8988T (cell line): Measurements from ENCODE around the gene PLAC8L1.
"Not testable (repeated sequence)": the region's sequence is repeated elsewhere in the genome, so short reads cannot be mapped to it uniquely, and the experiment has no call there.

Experiments used
- DNase-seq: peaks from one replicate; pipeline ENCODE4 v3.0.0; 2011

The PLAC8L1 gene, protein sequence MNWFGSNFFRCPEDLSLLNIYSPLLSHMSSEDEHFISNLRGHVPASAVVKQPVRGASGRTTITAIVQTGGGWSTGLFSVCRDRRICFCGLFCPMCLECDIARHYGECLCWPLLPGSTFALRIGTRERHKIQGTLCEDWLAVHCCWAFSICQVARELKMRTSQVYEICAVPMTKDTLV

DNA sequence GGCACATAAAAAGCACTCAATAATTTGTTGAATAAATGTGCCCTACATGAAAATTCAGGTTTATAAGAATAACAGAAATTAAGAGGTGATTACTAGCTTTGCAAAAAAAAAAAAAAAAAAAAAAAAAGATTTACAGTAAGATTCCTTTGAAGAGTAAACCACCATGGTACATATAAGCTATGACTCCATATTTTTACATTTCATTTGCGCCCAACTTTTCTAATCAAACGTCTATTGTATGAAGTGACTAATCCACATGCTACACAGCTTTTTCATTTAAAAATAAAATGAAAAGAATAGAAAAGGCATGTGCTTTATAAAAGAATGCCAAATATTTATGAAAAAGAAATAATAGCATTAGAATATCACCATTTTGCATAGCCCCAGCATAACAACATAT, at the start of gene PLAC8L1:
TSS of gene PLAC8L1 (minus strand) at position 101 of the 400 bp plus-strand sequence. CDS start 1,266 bp downstream, outside the sequence.
- no peak for DNase-seq

DNA sequence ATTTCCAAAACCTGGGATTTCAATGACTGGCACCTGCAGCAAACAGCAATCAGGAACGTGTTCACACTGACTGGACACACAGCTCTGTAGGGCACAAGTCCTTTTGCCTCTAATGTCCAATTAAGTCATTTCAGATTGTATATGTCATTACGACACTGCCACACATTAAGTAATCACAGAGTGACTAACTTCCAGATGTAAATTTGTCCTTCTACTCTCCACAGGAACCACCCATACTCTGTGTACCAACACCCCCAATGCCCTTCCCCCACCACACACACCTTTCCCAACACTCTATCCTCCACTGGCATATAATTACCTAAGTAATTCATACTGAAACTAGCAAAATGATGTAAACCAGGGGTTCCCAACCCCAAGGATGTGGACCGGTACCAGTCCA, 46.6 kb upstream of the PLAC8L1 start:
- DNase-seq: no peak

DNA sequence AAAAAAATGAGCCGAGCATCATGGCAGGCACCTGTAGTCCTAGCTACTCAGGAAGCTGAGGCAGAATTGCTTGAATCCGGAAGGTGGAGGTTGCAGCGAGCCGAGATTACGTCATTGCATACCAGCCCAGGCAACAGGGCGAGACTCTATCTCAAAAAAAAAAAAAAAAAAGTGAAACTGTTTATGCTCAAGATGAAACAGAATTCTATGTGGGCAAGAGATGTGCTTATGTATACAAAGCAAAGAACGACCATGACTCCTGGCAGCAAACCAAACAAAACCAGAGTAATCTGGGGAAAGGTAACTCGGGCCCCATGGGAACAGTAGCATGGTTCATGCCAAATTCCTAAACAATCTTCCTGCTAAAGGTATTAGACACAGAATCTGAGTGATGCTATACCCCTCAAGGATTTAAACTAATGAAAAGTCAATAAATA, 32.6 kb upstream of the PLAC8L1 start:
- no peak for DNase-seq

DNA sequence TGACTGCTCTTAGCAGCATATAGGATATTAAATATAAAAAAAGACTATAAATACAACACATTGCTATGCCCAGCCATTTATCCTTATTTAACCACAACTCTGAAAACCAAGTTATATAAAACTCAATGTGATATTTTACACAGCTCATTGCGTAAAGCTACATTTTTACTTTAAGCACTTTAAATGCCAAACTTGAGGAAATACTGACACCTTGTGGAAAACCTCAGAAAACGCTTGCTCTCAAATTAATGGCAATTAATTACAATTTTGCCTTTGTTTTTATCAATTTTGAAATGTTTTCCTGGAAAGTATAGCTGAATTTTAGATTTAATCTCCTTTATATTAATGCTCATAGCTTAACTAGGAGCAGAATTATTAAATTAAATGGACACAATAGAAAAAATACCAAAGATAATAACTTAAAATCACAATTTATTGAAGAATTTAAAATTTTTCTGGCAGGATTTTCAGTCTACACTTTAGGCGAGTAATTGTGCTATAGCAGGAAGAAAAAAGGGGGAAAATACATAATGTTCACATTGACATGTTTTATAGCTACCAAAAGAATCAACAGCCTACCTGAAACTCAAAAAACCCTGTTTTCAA, 25.2 kb upstream of the PLAC8L1 start:
- DNase-seq: no peak

DNA sequence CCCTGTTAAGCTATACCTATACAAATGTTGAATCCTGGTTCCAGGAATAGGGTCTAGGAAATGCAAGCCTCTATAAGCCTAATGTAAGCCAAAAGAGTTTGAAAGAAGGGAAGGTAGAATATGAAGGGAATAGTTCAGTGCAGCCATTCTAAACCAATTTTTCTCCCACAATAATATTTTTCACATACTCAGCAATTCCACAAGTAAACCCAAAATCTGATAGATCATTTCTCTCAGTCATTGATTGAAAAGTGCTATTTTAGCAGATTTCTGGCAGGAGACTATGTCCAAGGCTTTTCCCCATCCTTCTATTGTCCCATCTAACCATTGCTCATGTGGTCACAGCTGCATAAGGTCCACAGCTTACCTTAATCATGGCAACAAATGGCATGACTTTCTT, 20.7 kb upstream of the PLAC8L1 start:
- no peak for DNase-seq

DNA sequence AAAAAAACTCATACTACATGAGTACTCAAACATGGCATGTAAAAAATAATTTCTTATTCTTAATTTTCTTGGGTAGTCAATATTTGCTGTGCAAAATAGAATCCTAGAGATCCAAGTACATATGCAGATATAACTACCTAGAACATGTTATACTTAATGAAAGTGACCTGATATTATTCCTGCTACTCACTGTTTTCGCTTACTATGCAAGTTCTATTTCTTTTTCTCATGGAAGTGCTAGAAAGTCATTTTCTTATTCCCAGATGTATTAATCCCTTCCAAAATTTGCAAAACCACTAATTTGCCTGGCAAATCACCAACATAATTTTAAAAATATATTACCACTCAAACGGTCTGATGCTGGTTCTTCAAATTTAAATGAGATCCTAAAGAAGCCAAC, 19.2 kb upstream of the PLAC8L1 start:
- DNase-seq: no peak

DNA sequence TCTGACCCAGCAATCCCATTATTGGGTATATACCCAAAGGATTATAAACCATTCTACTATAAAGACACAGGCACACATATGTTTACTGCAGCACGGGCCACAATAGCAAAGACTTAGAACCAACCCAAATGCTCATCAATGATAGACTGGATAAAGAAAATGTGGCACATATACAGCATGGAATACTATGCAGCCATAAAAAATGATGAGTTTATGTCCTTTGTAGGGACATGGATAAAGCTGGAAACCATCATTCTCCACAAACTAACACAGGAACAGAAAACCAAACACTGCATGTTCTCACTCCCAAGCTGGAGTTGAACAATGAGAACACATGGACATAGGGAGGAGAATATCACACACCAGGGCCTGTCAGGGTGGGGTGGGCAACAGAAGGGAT, 16.1 kb upstream of the PLAC8L1 start:
- not testable (repeated sequence) for DNase-seq

DNA sequence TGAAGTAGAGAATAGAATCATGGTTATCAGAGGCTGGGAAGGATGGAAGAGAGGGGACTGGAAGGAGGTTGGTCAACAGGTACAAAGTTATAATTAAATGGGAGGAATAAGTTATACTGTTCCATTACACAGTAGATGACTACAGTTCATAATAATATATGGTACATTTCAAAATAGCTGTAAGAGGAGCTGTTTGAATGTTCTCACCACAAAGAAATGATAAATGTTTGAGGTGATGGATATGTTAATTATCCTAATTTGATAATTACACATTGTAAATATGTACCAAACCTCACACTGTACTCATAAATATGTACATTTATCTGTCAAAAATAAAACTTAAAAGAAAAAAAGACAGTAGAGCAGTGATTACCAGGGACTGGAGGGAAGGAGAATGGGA, 12.9 kb upstream of the PLAC8L1 start:
- no peak for DNase-seq

DNA sequence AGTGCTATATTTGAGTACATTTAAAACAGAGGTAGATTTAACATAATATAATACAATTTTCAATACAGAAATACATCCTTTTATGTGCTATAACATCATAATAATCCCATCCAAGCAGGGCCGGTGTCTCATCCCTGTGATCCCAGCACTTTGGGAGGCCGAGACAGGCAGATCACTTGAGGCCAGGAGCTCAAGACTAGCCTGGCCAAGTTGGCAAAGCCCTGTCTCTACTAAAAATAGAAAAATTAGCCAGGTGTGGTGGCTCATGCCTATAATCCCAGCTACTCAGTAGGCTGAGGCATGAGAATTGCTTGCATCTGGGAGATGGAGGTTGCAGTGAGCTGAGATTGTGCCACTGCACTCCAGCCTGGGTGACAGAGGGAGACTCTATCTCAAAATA, 11.8 kb upstream of the PLAC8L1 start:
- not testable (repeated sequence) for DNase-seq

DNA sequence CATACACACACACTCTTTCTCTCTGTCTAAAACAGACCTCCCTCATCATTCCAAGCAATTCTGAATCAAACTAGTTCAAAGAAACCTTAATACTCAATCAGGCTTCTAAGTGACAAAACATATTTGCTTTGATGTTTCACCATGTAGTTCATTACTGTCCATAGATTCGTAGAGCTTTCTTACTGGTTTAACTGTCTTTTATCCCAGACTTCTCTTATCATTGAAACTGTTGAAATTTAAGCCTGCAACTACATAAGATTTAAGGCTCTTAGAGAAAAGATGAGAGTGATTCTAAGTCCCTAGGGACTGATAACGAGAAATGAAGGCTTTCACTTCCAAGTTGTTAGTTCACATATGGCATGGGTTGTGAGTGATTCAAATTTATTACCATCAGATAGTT, 11.0 kb upstream of the PLAC8L1 start:
- DNase-seq: no peak

DNA sequence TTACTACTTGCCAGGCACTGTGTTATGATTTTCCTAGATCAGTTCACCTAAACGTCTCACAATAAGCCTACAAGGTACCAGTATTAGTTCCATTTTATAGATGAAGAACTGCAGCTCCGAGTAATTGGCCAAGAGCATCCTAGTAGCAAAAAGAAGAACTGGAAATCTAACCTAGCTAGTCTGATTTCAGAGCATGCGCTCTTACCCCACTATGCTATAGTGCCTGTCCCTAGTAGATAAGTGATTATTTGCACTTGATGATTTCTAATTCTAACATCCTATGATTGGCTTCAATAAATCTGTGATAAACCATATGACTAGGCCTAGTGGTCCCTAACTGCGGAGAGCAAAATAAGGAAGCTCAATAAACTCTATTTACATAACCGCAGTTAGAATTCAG, 7.1 kb upstream of the PLAC8L1 start:
- no peak for DNase-seq

DNA sequence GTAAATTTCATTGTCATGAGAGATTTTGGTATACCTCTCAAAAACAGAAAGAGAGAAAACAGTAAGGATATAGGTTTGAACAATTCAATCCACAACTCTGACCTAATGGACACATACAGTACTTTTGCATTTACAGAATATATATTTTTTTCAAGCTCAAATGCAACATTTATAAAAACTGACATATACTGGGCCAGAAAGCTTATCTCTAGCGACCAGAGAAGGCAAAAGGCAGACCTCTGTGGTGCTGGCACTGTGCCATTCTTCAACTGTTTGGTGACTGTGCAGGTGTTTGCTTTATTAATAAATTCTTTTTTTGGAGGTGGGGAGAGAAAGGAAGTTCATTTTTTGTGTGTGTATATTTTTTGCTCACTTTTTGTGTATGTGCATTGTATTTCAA, 6.0 kb upstream of the PLAC8L1 start:
- no peak for DNase-seq

DNA sequence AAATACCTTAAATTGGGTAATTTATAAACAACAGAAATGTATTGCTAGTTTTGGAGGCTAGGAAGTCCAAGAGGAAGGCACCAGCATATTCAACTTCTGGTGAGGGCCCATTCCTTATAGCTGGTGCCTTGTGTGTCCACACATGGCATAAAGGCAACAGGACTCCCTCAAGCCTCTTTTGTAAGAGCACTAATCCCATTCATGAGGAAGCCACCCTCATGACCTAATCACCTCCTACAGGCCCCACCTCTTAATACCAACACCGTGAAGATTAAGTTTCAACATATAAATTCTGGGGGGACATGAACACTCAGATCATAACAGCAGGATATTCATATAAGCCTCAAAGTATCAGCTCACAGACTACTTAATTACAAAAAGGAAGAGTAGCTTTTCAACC, 4.0 kb upstream of the PLAC8L1 start:
- no peak for DNase-seq

DNA sequence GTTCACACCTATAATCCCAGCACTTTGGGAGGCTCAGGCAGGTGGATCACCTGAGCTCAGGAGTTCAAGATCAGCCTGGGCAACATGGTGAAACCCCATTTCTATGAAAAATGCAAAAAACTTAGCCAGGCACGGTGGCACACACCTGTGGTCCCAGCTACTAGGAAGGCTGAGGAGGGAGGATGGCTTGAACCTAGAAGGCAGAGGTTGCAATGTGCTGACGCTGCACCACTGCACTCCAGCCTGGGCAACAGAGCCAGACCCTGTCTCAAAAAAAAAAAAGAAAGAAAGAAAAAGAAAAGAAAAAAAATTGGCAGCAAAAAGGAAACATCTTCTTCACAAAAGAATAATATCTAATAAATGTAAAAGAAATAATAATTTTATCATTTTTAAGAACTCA, 3.5 kb upstream of the PLAC8L1 start:
- not testable (repeated sequence) for DNase-seq

DNA sequence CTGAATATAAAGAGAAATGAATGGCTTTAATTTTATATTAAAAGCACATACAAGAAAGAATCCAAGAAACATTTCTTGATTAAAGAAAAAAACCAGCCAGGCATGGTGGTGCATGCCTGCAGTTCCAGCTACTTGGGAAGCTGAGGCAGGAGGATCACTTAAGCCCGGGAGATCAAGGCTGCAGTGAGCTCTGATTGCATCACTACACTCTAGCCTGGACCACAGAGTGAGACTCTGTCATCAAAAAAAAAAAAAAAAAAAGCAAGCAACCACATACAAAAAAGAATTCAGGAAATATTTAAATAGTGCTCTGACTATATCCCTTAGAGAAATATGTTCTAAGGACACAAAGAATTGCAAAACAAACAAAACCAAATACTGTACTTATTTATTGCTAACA, 2.5 kb upstream of the PLAC8L1 start:
- no peak for DNase-seq

DNA sequence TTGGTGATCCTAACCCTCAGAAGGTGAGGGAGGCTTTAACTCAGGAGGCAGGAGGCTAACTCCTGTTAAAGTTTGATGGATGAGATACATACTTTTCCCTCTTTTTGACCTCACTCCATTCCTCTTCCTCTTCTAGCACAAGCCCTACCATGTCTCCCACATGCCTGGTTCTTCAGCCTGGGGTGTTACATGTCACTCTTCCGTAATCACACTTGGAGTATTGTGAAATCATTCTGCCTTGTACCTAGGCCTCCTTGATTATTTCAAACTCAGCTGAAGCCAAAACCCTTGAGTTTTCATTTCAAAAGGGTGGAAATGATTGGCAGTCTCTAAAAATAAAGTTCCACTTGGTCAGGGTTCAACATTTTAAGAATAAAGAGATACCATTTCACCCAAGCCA, 1.8 kb downstream of the PLAC8L1 start:
- no peak for DNase-seq

DNA sequence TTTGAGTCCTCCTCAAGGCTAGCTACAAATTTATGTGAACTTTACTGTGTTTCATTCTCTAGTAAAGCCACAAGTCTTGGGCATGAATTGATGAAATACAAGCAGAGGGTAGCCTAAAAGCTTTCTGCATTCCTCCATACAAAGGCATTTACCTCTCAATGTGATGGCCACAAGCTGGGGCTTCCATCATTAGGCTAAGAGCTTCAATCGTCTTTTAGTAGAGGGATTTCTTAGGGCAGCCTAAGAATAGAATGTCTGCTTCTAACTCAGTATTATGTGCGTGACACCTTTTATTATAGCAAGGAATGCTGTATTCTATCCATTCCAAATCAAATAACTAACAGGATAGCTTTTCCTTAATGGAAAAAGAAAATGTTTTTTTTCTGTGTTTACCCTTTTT, 3.7 kb downstream of the PLAC8L1 start:
- DNase-seq: no peak

DNA sequence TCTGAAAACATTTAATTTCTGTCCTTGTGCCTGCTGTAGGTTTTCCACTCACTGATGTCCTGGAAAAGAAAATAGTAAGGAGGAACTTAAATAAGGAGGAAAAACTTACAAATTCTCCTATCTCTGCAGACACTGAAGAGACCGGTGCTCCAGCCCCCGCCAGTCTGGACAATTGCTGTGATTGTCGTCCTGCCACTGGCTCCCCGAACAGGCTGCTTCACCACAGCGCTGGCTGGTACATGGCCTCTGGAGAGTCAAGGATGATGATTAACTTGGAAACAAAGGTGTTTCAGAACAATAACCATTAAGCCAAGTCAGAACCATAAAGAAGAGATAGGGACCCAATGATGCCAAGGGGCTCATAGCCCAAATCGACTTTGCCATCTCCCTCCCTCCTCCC, 7.3 kb downstream of the PLAC8L1 start:
- DNase-seq: no peak

DNA sequence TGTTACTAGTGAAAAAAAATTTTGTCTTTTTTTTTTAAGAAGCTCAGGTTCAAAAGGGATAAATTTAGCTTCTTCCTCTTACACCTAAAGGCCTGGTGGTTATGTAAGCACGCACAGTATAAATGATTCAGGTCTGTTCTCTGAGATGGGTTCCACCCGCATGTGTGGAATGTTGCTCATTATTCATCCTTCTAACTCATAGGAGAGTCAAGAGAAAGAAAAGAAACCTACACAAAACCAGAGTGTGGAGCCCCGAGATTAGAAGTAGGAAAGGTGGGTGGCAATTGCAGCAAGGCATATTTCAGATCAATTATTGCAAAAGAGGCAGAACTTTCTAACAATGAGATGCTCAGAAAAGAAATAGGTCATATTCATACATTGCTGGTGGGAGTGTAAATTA, 13.5 kb downstream of the PLAC8L1 start:
- no peak for DNase-seq

DNA sequence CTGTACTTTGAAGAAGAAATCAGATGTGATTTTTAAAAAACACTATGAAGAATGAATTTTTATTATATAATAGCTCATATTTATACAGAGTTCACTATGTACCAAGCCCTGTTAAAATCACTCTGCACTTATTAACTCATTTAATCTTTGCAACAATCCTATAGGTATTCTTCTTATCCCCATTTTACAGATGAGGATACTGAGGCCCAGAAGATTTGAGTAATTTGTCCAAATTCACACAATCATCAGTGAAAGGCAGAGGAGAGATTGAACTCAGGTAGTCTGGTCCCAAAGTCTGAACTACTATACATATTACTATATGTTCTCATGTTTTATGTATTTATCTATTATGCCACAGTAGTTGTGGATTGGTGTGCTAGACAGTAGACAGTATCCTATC, 16.1 kb downstream of the PLAC8L1 start:
- DNase-seq: no peak

DNA sequence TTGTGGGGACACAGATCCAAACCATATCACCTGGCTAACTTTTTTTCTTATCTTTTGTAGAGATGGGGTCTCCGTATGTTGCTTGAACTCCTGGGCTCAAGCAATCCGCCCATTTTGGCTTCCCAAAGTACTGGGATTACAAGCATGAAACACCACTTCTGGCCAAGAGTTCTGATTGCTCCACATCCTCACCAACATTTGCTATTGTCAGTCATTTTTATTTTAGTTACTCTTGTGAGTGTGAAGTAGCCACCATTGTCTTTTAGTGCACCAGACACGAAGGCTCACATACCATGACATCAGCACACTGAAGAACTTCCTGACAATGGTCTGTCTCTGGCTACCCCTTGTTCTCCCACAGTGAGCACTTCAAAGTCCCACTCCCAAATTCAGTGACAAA, 17.3 kb downstream of the PLAC8L1 start:
- no peak for DNase-seq

DNA sequence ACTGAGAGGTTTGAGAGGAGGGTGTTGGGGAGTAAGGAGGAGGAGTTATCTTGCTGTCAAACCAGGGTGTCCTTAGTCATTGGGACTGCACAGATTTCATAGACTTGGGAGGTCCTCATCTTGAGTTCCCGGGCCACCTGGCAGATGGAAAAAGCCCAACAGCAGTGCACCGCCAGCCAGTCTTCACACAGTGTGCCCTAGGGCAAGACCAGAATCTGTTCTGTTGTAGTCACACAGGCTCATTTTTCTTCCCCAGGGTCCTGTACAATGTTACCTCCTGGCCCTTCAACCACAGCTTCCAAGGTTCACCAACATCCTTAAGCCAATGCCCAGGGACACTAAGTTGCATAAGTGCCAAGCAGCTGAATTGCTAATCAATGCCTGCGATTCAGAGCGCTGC, 21.0 kb downstream of the PLAC8L1 start:
- DNase-seq: no peak

DNA sequence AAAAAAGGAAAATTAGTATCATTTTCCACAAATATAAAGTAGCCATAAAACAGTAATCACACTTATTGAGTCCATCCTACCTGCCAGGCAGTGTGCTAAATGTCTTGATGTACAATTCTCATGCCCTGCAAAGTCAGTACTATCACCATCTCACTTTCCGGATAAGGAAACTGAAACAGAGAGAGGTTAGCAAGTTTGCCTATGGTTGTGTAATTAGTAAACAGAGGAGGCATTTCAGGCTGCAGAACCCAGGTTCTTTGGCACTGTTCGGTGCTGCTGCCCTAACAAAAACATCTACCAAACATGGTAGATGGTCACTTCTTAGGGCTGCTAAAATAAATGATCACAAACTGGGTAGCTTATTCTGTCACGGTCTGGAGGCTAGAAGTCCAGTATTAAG, 22.6 kb downstream of the PLAC8L1 start:
- DNase-seq: no peak

DNA sequence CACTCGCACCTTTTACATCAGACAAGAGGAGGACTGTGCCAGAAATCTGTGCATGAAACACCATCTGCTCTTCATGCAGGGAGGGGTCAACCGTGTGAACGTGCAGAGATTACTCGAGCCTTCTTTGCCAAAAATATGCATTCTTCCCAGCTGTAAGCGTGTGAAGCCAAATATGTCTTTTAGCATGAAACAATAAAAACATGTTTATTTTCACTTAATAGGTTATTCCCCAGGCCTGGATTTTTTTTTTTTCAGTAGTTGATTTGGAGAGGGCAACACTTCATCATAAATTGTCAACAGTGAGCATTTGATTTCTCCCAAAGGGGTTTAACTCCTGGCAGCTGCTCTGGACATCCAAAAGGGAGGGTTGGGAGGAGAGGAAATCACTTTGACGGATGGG, 23.8 kb downstream of the PLAC8L1 start:
- no peak for DNase-seq

DNA sequence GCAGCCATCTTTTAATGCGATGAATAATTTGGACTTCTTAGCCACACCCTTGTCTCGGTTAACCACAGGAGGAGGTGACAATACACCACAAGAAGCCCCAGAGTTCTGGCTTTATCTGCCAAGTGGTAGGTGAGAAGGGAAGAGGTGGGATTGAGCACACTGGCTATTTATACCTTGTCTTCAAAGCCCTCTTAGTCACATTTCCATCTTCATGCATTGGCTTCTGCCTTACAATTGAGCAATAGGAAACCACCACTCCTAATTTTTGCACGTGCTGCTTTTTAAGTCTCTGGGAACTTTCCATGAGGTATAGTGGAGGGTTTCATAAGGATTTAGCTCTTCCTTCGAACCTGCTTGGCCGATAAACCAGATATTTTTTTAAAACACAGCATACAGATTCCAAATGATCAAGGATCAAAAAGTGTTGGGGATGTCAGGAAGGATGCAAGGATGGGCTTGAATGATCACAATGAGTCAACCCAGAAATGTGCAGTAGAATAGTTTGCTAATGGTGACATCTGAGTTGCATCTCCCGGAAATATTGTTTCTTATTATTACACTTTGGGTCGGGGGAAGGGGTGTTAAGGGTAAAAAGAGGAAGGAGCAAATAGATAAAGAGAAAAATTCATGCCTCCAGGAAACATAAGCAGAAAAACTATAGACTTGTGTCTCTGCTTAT, 25.5 kb downstream of the PLAC8L1 start:
- DNase-seq: no peak
